Measurements from ENCODE around the gene NUSAP1. TPM values are rescaled to one million over a fixed set of nuclear protein-coding genes. Genes with fewer than 3 reads are reported as not detected.
"Not testable (repeated sequence)": the region's sequence is repeated elsewhere in the genome, so short reads cannot be mapped to it uniquely, and the experiment has no call there.

Gene NUSAP1, protein sequence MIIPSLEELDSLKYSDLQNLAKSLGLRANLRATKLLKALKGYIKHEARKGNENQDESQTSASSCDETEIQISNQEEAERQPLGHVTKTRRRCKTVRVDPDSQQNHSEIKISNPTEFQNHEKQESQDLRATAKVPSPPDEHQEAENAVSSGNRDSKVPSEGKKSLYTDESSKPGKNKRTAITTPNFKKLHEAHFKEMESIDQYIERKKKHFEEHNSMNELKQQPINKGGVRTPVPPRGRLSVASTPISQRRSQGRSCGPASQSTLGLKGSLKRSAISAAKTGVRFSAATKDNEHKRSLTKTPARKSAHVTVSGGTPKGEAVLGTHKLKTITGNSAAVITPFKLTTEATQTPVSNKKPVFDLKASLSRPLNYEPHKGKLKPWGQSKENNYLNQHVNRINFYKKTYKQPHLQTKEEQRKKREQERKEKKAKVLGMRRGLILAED
- total RNA-seq (2014; rRNA removed; shearing (Covaris generic); ENCODE audit: low replicate concordance), result 115 and 213 TPM in 2 replicates

DNA sequence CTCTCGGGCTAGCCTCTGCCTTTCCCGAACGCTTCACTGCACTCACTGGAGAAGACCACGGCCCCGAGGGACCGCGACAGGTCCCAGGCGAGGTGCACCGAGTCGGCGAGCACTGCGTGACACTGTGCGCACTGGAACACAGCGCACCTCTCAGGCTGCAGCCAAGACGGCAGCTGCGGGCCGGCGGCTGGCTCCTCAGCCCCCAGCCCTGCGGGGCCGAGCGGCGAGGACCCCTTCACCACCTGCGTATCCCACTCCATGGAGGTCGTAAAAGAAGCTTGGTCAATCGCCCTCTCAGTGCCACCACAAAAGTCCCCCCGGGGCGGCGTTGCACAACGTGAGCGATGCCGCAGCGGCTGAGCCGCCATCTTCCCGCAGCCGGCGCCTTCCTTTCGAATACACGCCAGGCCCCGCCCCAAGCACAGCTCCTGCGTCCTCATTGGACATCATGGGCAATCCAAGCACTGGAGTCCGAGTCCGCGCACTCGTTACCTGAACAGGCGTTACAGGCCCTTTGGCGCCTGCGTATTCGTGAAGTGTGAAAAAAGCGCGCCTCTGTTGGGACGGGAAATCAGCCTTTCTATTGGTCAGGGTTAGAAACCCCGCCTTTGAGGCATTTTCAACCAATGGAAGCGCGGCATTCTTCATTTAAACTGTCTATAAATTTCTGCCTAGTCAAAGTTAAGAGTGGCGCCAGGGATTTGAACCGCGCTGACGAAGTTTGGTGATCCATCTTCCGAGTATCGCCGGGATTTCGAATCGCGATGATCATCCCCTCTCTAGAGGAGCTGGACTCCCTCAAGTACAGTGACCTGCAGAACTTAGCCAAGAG lies at the start of gene NUSAP1, which contains the start of gene OIP5:
Gene NUSAP1, plus strand, starts transcription at position 688 of the 832 bp plus-strand sequence. Its CDS starts 77 bp downstream, at position 765.
Gene OIP5, minus strand, starts transcription at position 398 of the 832 bp plus-strand sequence. Its CDS starts 30 bp downstream, at position 368.
- peak within 1 kb of the TSS; percentile 66 for H2AFZ ChIP-seq (ENCODE audit: low read length)
- peak within 1 kb of the TSS; percentile 88 for H3K4me3 ChIP-seq (ENCODE audit: low read length)
- no peaks in the 10 kb centered on the region for H3K9me2 ChIP-seq (replicated peaks; ENCODE audit: insufficient read depth, low read length)
- peak; percentile 100 for DNase-seq
- H3K27me3 ChIP-seq (ENCODE audit: low read length), result no peaks in the 10 kb centered on the region
- H3K4me2 ChIP-seq (ENCODE audit: low read depth, low read length, poor library complexity, severe bottlenecking), result peak within 1 kb of the TSS; percentile 93
- H3K9ac ChIP-seq (ENCODE audit: low read length), result peak within 1 kb of the TSS; percentile 90
- H3K79me2 ChIP-seq (ENCODE audit: low read length), result peaks cover 56% of the 10 kb centered on the region
- H4K20me1 ChIP-seq (ENCODE audit: insufficient read depth, low read depth, low read length), result no peaks in the 10 kb centered on the region
- H3K4me1 ChIP-seq (ENCODE audit: low read length), result peaks cover 23% of the 10 kb centered on the region
- peaks cover 5% of the 10 kb centered on the region; the same call in 1 of the 2 replicates for H3K36me3 ChIP-seq (ENCODE audit: insufficient read depth, low read length)
- peak within 1 kb of the TSS; percentile 88 for H3K27ac ChIP-seq (ENCODE audit: low read length)
- H3K9me3 ChIP-seq (ENCODE audit: low read length), result no peaks in the 10 kb centered on the region

GRCh38 chr15:41282980-41283652 lies 49.6 kb upstream of the NUSAP1 start:
- peaks cover 37% of the 10 kb centered on the region for H3K4me1 ChIP-seq (ENCODE audit: low read length)
- peak overlapping the region; percentile 55 for H3K9ac ChIP-seq (ENCODE audit: low read length)
- not testable (repeated sequence) for H3K9me3 ChIP-seq (ENCODE audit: low read length); H4K20me1 ChIP-seq (ENCODE audit: insufficient read depth, low read depth, low read length); H3K27me3 ChIP-seq (ENCODE audit: low read length); H3K9me2 ChIP-seq (replicated peaks; ENCODE audit: insufficient read depth, low read length)
- peak overlapping the region; percentile 57 for H3K4me2 ChIP-seq (ENCODE audit: low read depth, low read length, poor library complexity, severe bottlenecking)
- DNase-seq, result peak; percentile 74
- H3K4me3 ChIP-seq (ENCODE audit: low read length), result peak overlapping the region; percentile 34; the same call in 1 of the 2 replicates
- peaks cover 42% of the 10 kb centered on the region for H3K79me2 ChIP-seq (ENCODE audit: low read length)
- H3K27ac ChIP-seq (ENCODE audit: low read length), result peak overlapping the region; percentile 94
- peaks cover 34% of the 10 kb centered on the region for H3K36me3 ChIP-seq (ENCODE audit: insufficient read depth, low read length)
- H2AFZ ChIP-seq (ENCODE audit: low read length), result peak overlapping the region; percentile 36; the same call in 1 of the 2 replicates

- peak; percentile 100 for DNase-seq
- Histone ChIP-seq H3K4me2 (ENCODE audit: low read depth, low read length, poor library complexity, severe bottlenecking) (peak overlapping the region; percentile 78), H3K27ac (ENCODE audit: low read length) (peak overlapping the region; percentile 94), H4K20me1 (ENCODE audit: insufficient read depth, low read depth, low read length) (no peaks in the 10 kb centered on the region; the same call in 1 of the 2 replicates), H2AFZ (ENCODE audit: low read length) (peak overlapping the region; percentile 36; the same call in 1 of the 2 replicates), H3K79me2 (ENCODE audit: low read length) (peaks cover 50% of the 10 kb centered on the region), H3K4me3 (ENCODE audit: low read length) (peak overlapping the region; percentile 86), H3K4me1 (ENCODE audit: low read length) (peaks cover 44% of the 10 kb centered on the region), H3K27me3 (ENCODE audit: low read length) (no peaks in the 10 kb centered on the region), H3K36me3 (ENCODE audit: insufficient read depth, low read length) (peaks cover 42% of the 10 kb centered on the region), H3K9ac (ENCODE audit: low read length) (peak overlapping the region; percentile 95), H3K9me3 (ENCODE audit: low read length) (no peaks in the 10 kb centered on the region), H3K9me2 (replicated peaks; ENCODE audit: insufficient read depth, low read length) (no peaks in the 10 kb centered on the region)
Observed at GRCh38 chr15:41283653-41284426, 48.8 kb upstream of the NUSAP1 start.

DNA sequence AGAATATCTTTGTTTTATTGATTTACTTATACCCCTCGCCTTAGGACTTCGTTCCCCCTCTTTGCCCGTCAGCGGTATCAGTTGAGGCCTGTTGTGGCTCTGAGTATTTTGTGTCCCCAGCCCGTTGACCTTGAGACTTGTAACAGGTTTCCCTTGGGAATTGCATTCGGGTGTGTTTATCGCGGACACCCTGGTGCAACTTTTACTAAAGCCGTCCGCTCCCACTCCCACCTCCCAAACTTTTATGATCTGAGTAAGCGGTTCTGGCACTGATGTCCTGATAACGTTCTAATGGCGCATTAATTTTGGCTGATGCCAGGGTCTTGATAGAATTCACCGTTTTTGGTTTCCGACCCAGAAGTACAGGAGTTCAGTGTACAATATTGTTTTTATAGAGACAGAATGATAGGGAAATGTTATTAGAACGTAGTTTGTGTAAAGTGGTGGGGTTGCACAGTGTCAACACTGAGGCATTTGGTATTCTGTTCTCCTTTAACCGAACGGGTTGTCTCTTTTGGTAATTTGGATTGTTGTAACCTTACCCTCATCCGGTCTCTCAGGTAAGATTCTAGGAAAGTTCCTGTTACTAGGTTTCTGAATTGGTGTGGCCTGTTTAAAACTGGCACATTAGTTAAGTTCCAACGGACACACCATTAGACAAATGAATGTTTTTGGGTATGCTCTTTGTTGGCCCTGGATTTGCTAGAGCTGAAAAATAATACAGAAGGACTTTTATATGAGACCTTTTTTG lies 48.1 kb upstream of the NUSAP1 start:
- H3K9me3 ChIP-seq (ENCODE audit: low read length), result no peaks in the 10 kb centered on the region
- no peak overlapping the region for H2AFZ ChIP-seq (ENCODE audit: low read length)
- peaks cover 43% of the 10 kb centered on the region for H3K36me3 ChIP-seq (ENCODE audit: insufficient read depth, low read length)
- H3K27me3 ChIP-seq (ENCODE audit: low read length), result no peaks in the 10 kb centered on the region
- H3K9me2 ChIP-seq (replicated peaks; ENCODE audit: insufficient read depth, low read length), result no peaks in the 10 kb centered on the region
- peaks cover 53% of the 10 kb centered on the region for H3K79me2 ChIP-seq (ENCODE audit: low read length)
- peak overlapping the region; percentile 95 for H3K9ac ChIP-seq (ENCODE audit: low read length)
- peak; percentile 72 for DNase-seq
- no peaks in the 10 kb centered on the region; the same call in 1 of the 2 replicates for H4K20me1 ChIP-seq (ENCODE audit: insufficient read depth, low read depth, low read length)
- peak overlapping the region; percentile 86 for H3K4me3 ChIP-seq (ENCODE audit: low read length)
- H3K27ac ChIP-seq (ENCODE audit: low read length), result peak overlapping the region; percentile 84
- peaks cover 45% of the 10 kb centered on the region for H3K4me1 ChIP-seq (ENCODE audit: low read length)
- peak overlapping the region; percentile 78 for H3K4me2 ChIP-seq (ENCODE audit: low read depth, low read length, poor library complexity, severe bottlenecking)

- H3K9ac ChIP-seq (ENCODE audit: low read length), result peak overlapping the region; percentile 95
- no peak overlapping the region for H2AFZ ChIP-seq (ENCODE audit: low read length)
- H3K79me2 ChIP-seq (ENCODE audit: low read length), result peaks cover 55% of the 10 kb centered on the region
- no peak for DNase-seq
- no peaks in the 10 kb centered on the region for H3K27me3 ChIP-seq (ENCODE audit: low read length)
- peaks cover 49% of the 10 kb centered on the region for H3K4me1 ChIP-seq (ENCODE audit: low read length)
- peak overlapping the region; percentile 86 for H3K4me3 ChIP-seq (ENCODE audit: low read length)
- H3K9me2 ChIP-seq (replicated peaks; ENCODE audit: insufficient read depth, low read length), result no peaks in the 10 kb centered on the region
- no peaks in the 10 kb centered on the region; the same call in 1 of the 2 replicates for H4K20me1 ChIP-seq (ENCODE audit: insufficient read depth, low read depth, low read length)
- H3K4me2 ChIP-seq (ENCODE audit: low read depth, low read length, poor library complexity, severe bottlenecking), result peak overlapping the region; percentile 78
- H3K27ac ChIP-seq (ENCODE audit: low read length), result peak overlapping the region; percentile 84
- peaks cover 43% of the 10 kb centered on the region for H3K36me3 ChIP-seq (ENCODE audit: insufficient read depth, low read length)
- no peaks in the 10 kb centered on the region for H3K9me3 ChIP-seq (ENCODE audit: low read length)
Observed at GRCh38 chr15:41285285-41285684, 47.4 kb upstream of the NUSAP1 start.

- H3K27me3 ChIP-seq (ENCODE audit: low read length), result no peaks in the 10 kb centered on the region
- H3K4me1 ChIP-seq (ENCODE audit: low read length), result peaks cover 60% of the 10 kb centered on the region
- H3K27ac ChIP-seq (ENCODE audit: low read length), result no peak overlapping the region
- H3K36me3 ChIP-seq (ENCODE audit: insufficient read depth, low read length), result peaks cover 42% of the 10 kb centered on the region
- H3K9ac ChIP-seq (ENCODE audit: low read length), result no peak overlapping the region
- H3K79me2 ChIP-seq (ENCODE audit: low read length), result peaks cover 59% of the 10 kb centered on the region
- H3K9me2 ChIP-seq (replicated peaks; ENCODE audit: insufficient read depth, low read length), result no peaks in the 10 kb centered on the region
- no peaks in the 10 kb centered on the region for H3K9me3 ChIP-seq (ENCODE audit: low read length)
- no peak overlapping the region for H2AFZ ChIP-seq (ENCODE audit: low read length)
- no peak overlapping the region for H3K4me2 ChIP-seq (ENCODE audit: low read depth, low read length, poor library complexity, severe bottlenecking)
- H4K20me1 ChIP-seq (ENCODE audit: insufficient read depth, low read depth, low read length), result no peaks in the 10 kb centered on the region; the same call in 1 of the 2 replicates
- H3K4me3 ChIP-seq (ENCODE audit: low read length), result no peak overlapping the region
- DNase-seq, result no peak
Observed at GRCh38 chr15:41286665-41287333, 45.9 kb upstream of the NUSAP1 start.
